Measurements from ENCODE around the gene DPRX.

GRCh38 chr19:53670345-53670744 lies 38.5 kb downstream of the DPRX start:
- no peak for TF ChIP-seq CTCF (IDR thresholded peaks at IDR 0.05; ENCODE audit: low read depth, low read length)
- TF ChIP-seq EZH2phosphoT487 (IDR thresholded peaks at IDR 0.05; ENCODE audit: low read depth): no peak
